ENCODE data around the gene STPG1.

DNA sequence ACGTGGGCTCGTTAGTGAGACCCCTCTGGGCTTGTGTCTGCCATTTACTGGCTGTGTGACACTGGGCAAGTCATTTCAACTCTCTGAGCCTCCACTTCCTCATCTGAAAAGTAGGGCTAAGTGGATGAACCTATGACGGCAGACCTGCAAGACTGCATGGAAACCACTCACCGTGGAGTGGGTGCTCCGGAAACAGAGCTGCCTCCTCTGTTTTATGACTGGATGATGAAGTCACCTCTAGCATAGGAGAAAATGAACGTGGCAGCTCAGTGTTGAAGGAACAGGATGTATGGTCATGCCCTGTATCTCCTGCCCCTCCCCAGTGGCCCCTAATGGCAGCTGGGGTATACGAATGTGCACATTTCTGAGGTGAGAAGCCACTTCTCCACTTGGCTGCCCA is 40.5 kb downstream of the STPG1 start:
- TF ChIP-seq CTCF (IDR thresholded peaks at IDR 0.05) (no peak), ZFX (IDR thresholded peaks at IDR 0.05; ENCODE audit: borderline replicate concordance) (no peak)
